GM18511 (cell line): ENCODE data around the gene BRME1.
A peak's percentile ranks its signal among the peaks of the same experiment; 100 is the strongest.

Source experiments
- ATAC-seq: cut with Tn5 transposase; IDR thresholded peaks from one replicate; pipeline ENCODE4 v1.9.1; 2021; ENCODE audit warnings: mild to moderate bottlenecking, moderate library complexity; ENCODE audit not compliant: unreplicated experiment

The BRME1 gene

DNA sequence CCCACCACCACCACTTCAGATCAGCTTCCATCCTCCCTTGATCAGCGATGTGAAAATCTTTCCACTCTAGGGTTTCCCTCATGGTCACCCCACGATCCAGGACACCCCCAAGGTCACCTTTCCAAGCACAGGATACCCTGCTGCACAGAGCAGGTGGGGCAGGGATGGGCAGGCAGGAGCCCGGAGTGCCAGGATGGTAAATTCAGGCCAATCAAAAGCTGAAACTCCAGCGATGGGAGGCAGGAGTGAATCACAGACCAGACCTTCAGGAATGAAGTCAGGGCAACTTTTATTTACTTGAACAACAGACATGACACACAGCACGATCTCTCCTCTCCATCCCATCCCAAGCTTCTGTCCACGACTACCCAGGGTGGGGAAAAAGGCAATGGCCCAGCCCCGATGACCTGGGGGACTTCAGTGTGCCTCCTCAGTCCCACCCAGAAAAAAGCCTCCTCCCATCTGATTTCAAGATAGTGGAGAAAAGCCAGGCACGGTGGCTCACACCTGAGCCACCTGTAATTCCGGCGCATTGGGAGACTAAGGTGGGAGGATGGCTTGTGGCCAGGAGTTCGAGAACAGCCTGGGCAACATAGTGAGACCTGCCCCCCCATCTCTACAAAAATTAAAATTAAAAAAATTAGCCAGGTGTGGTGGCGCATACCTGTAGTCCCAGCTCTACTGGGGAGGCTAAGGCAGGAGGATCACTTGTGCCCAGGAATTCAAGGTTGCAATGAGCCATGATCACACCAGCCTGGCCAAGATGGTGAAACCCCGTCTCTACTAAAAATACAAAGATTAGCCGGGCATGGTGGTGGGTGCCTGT, 71.5 kb downstream of the BRME1 start:
- ATAC-seq, result no peak

DNA sequence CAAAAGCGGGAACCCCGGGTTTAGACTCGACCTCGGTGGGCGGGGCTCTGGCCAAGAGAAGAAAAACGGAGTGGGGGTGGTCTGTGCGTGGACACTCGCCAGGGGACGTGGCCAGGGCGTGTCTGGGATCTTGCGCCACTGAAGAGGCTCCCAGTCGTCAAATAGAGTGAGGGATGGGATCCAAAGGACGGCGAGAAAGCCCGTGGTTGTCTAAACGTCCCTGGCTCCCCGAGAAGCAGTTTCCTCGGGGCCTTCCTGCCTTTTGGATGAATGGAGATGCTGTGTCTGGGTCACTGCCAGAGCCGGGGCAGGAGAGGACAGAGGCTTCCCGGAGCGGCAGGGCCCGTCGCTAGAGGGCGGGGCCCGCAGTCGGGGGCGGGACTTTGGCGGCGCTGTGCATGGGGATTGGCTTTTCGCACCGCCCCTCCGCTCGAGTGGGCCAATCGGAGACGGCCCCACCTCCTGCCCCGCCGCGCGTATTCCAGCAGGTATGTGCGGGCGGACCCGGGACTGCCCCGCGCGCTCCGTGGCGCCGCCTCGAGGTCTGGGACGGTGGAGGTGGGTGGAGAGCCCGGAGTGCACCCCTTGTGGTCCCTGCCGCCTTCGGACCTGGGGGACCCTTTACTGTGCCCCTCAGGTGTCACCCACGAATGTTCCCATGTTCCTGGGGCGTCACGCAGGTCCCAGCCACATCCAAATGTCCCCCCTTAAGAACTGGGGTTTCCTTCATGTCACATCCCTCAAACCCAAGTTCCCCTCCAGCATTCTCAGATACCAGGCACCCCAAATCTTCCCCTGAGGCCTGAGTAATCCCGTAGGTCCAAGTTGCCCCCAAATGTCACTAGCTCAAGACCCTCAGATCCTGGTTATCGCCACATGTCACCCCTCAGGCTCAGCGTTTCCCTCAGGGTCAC, 72.3 kb downstream of the BRME1 start:
- peak; percentile 85 for ATAC-seq
